Retinal pigment epithelial cell (primary cell): ENCODE measurements around the gene DOCK11.
"Not testable (repeated sequence)": the region's sequence is repeated elsewhere in the genome, so short reads cannot be mapped to it uniquely, and the experiment has no call there.

Experiments used
- DNase-seq: peaks from one replicate; pipeline ENCODE4 v3.0.0-alpha.2; 2010; ENCODE audit warnings: low read depth
- H3K4me3 ChIP-seq: 2 replicates; pipeline ENCODE4 v1.5.1; 2011; ENCODE audit warnings: mild to moderate bottlenecking, low read length, control low read depth, moderate library complexity
- TF ChIP-seq, protein P1 (sequence below): conservative IDR thresholded peaks from 2 replicates; pipeline ENCODE4 v1.5.1; 2011; ENCODE audit warnings: low read depth, low read length, control low read depth, inconsistent platforms

DOCK11 gene

DNA sequence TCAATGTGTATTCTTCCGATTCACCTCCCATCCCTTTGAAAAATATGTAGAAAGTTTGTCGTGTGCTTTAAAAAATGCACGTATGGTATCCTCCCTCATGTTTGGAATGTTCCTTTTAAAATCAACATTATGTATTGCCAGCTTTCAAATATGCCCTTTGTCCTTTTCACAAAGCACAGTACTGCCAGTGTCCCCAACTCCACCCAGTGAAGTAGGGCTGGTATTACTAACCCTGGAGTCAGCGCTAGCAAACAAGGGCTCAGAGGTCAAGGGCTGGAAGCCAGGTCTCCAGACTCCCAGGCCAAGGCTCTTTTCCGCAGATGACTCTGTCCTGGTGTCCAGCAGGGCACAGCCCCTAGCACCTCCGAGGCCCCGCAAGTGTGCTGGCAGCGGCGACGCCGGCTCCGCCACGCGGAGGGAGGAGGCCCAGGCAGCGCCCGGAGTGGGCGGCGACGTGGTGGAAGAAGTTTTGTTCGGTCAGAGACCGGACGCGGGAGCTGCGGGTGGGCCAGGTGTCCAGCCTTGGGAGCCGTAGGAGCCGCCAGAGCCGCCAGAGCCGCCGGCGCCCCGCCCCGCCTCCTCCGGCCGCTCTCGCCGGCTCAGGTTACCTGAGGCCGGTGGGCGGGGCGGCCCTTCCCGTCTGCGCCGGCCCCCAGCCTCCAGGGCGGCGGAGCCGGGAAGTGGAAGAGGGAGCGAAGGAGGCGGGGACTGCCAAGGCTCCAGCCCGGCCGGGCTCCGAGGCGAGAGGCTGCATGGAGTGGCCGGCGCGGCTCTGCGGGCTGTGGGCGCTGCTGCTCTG, 231.5 kb downstream of the DOCK11 start, which contains the start of gene IL13RA1:
TSS of gene IL13RA1 (plus strand) at position 720 of the 799 bp plus-strand sequence. CDS start at position 753, 33 bp downstream.
- peak within 1 kb of the TSS; percentile 56 for H3K4me3 ChIP-seq
- TF ChIP-seq, protein P1, sequence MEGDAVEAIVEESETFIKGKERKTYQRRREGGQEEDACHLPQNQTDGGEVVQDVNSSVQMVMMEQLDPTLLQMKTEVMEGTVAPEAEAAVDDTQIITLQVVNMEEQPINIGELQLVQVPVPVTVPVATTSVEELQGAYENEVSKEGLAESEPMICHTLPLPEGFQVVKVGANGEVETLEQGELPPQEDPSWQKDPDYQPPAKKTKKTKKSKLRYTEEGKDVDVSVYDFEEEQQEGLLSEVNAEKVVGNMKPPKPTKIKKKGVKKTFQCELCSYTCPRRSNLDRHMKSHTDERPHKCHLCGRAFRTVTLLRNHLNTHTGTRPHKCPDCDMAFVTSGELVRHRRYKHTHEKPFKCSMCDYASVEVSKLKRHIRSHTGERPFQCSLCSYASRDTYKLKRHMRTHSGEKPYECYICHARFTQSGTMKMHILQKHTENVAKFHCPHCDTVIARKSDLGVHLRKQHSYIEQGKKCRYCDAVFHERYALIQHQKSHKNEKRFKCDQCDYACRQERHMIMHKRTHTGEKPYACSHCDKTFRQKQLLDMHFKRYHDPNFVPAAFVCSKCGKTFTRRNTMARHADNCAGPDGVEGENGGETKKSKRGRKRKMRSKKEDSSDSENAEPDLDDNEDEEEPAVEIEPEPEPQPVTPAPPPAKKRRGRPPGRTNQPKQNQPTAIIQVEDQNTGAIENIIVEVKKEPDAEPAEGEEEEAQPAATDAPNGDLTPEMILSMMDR, result no peak
- DNase-seq, result peak; percentile 43

DNA sequence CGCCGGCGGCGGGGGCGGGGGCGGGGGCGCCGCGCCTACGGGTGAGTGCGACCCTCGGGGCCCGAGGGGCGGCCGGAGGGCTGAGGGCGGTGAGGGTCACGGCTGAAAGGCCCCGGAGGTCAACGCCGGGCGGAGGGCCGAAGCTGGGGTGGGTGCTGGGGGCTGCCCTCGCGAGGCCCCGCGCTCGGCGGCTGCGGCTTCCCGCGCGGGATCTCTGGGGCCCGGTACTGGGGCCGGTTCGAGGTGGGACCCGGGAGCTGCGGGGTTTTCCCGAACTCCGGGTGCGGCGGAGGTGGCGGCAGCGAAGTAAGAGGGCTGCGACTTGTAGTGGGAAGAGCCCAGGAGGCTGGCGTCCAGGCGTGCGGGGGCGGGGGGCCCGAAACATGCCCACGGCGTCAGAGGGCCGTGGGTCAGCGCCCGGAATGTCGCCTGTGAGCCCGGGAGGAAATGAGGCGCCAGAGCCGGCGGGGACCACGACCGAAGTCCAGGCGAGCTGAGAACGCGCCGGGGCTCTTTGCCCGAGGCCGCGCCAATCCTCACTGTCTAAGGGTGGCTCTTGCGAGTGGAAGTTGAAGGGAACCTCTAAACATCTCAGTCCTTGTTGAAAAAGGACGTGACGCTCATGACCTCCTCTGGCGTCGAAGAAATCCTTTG, 232.2 kb downstream of the DOCK11 start:
- peak overlapping the region; percentile 56 for H3K4me3 ChIP-seq
- DNase-seq, result no peak
- TF ChIP-seq, protein P1, result no peak

DNA sequence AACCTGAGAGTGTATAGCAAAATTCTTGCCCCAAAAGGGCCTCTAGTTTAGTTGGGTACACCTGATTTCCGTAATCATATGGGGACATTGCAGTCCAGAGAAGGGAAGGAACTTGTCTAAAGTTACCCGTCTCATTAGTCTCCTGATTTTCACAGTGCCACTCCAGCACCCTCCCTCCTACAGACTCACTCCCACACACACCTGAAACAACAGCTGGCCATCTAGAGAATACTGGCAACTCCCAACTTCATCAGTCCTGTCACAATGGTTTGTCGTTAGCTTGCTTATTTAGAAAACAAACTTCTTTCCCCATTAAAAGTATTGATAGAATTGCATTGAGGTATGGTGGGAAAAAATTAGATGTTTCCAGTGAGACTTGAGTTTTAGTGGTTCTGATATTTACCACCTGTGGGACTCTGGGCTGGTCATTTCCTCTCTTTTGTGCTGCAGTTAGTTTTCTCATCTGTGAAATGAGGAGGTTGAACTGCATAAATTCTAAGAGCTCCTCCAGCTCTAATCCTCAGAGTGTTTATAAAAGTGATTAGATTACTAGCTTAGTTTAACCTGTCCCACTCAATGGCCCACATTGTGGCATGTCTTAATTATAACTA, 233.5 kb downstream of the DOCK11 start:
- DNase-seq, result no peak
- TF ChIP-seq, protein P1, result no peak
- H3K4me3 ChIP-seq, result no peak overlapping the region

DNA sequence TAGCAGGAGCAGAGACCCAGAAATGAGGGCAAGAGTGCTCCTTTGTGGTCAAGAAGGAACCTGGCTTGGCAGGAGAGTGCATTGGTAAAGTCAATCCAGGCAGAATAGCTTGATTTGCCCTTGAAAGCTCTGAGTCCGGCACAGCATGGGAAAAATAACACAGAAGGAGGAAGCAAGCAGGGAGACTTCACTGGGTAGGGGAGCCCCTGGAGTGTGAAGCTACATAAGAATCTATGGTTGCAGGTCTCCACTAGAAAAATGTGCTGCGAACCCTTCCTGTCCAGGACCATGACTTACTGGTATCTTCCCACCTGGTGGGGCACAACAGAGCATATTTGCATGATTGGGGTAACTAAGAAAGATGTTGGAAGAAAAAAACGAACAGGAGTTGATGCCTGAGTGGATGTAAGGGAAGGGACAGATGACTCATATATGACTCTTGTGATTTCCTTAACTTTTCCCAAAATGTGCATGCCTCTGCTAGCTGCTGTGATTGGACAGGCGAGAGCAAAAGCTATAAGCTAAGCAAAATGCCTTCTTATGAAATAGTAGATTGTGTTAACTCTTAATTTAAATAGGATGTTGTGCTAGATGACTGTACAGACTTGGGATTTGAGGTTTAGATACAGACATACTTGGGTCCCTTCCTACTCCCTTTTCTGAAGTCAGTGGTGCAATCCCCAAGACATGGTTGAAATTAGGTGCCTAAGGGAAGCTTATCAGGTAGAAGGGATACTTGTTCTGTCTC, 235.1 kb downstream of the DOCK11 start:
- H3K4me3 ChIP-seq, result no peak overlapping the region
- TF ChIP-seq, protein P1, result no peak
- no peak for DNase-seq

DNA sequence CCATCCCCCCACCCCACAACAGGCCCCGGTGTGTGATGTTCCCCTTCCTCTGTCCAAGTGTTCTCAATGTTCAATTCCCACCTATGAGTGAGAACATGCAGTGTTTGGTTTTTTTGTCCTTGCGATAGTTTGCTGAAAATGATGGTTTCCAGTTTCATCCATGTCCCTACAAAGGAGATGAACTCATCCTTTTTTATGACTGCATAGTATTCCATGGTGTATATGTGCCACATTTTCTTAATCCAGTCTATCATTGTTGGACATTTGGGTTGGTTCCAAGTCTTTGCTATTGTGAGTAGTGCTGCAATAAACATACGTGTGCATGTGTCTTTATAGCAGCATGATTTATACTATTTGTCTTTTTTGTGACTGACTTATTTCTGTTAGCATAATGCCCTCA, 236.9 kb downstream of the DOCK11 start:
- DNase-seq, H3K4me3 ChIP-seq: not testable (repeated sequence)

DNA sequence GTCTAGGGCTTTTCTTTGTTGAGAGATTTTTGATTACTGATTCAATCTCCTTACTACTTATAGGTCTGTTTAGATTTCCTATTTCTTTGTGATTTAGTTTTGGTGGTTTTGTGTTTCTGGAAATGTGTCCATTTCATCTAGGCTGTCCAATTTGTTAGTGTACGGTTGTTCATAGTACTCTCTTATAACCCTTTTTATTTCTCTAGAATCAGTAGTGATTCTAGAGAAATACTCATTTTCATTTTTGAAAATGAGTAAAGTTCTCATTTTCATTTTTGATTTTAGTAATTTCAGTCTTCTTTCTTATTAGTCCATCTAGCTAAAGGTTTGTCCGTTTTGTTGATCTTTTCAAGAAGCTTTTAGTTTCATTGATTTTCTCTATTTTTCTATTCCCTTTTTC, 239.3 kb downstream of the DOCK11 start:
- no peak for DNase-seq
- TF ChIP-seq, protein P1, result no peak
- no peak overlapping the region for H3K4me3 ChIP-seq
